ENCODE data around the gene CORIN.

CORIN gene

GRCh38 chr4:47831026-47831679, 6.7 kb downstream of the CORIN start:
- DNase-seq (ENCODE audit: low read depth): no peak

DNA sequence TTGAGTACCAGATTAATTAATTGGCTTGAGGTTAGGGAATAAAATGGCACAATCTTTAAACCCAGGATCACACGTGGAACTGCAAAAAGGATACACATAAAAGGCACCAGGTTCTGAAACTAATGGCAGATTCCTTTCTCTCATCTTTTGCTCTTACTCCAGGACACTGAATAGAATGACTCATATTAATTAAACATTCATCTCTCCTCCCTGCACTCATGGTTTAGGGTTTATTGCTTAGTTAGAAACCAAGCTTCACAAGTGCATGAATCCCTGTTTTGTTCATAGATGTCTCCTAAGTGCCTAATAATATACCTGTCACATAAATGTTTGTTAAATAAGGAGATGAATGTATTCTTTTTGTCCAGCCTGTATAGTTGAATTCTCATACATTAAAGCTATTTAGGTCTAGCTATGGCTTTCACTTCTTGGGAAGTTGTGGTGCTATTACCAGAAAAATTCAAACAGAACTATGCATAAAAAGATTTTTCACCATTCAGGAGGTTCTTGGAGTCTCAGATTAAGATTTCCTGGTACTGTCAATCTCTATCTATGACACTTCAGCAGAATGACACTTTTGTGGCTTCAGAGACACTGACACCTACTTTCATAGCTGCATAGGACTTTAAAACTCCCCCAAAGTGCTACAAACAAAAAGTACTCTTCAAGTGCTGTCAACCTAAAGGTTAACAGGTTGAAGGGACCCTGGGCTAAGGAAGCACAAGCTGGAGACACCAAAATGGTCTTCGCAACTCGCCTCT, 7.4 kb downstream of the CORIN start:
- DNase-seq (ENCODE audit: low read depth): no peak

GRCh38 chr4:47829438-47829837, 8.4 kb downstream of the CORIN start:
- no peak for DNase-seq (ENCODE audit: low read depth)

GRCh38 chr4:47827343-47828047, 10.4 kb downstream of the CORIN start:
- no peak for DNase-seq (ENCODE audit: low read depth)

- no peak for DNase-seq (ENCODE audit: low read depth)
These were observed 13.0 kb downstream of the CORIN start for GRCh38 chr4:47824840-47825239.

GRCh38 chr4:47819178-47819577, 18.7 kb downstream of the CORIN start:
- DNase-seq (ENCODE audit: low read depth): no peak

GRCh38 chr4:47817275-47817674, 20.6 kb downstream of the CORIN start:
- no peak for DNase-seq (ENCODE audit: low read depth)

- no peak for DNase-seq (ENCODE audit: low read depth)
These were observed 21.1 kb downstream of the CORIN start for GRCh38 chr4:47816748-47817147.

GRCh38 chr4:47814618-47815295, 23.1 kb downstream of the CORIN start:
- DNase-seq (ENCODE audit: low read depth): no peak

DNA sequence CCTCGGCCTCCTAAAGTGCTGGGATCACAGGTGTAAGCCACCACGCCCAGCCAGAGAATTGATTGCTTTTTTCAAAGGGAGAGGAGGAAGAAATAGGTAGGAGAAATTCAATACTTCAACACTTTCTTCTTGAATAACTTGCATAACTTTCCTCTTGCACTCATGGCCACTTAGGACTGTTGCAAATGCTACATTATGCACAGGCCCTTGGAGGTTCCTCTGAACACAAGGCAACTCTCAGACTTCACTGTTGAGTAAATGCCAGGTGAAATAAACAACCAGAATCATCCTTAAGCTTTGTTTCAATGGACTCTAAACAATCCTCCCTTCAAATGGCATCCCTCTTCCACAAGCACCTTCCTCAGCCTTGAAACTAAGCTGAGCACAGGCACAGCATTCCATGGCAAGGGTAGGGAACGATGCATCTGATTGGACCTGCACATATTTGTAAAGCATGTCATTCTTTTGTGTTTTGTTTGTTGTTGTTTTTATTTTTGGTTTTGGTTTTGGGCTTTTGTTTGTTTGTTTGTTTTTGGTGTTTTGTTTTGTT, 28.1 kb downstream of the CORIN start:
- DNase-seq (ENCODE audit: low read depth): no peak

DNA sequence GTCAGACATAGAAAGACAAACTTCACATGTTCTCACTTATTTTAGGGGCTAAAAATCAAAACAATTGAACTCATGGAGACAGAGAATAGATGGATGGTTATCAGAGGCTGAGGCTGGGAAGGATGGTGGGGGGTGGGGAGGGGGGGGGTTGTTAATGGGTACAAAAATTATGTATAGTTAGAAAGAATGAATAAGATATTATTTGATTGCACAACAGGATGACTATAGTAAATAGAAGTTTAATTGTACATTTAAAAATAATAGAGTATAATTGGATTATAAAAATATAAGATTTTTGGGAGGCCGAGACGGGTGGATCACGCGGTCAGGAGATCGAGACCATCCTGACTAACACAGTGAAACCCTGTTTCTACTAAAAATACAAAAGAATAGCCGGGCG, 33.3 kb downstream of the CORIN start:
- no peak for DNase-seq (ENCODE audit: low read depth)

DNA sequence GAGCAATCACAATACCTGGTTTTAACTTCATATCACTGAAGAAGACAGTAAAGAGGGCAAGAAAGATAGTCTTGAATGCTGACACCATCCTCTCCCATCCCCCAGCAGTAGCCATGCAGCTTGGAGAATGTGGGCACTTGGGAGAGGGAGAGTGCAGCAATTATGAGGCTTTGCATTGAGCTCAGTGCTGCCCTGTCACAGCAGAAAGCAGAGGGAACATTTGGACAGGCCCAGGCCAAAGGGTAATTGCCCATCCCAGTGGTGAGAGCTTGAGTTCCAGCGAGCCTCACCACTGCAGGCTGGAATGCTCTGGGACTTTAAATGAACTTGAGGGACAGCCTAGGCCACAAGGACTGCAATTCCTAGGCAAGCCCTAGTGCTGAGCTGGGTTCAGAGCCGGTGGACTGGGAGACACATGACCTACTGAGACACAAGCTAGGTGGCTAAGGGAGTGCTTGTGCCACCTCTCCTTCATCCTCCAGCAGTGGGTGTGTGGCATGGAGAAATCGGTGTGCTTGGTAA, 36.3 kb downstream of the CORIN start:
- DNase-seq (ENCODE audit: low read depth): no peak

- DNase-seq (ENCODE audit: low read depth): no peak
These were observed 39.7 kb downstream of the CORIN start for GRCh38 chr4:47798165-47798564.

- no peak for DNase-seq (ENCODE audit: low read depth)
These were observed 45.9 kb downstream of the CORIN start for GRCh38 chr4:47791965-47792364.

DNA sequence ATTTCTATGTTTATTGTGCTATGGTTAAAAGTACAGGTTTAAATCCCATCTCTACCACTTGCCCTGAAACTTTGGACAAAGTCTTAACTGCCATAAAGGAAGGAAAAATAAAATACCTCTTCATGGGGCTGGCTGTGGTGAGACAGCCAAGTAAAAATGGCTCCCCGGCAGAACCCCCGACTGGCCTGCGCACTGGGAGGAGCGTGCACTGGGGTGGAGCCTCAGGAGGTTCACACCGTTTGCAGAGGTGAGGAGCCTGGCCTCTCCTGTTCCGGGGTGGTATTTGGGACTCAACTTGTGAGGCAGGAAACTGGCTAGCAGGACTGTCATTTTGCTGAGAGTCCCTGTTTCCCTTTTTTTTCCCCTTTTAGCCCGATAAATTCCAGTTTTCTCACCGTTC, 47.8 kb downstream of the CORIN start:
- DNase-seq (ENCODE audit: low read depth): no peak

- DNase-seq (ENCODE audit: low read depth): no peak
These were observed 49.7 kb downstream of the CORIN start for GRCh38 chr4:47788126-47788525.

DNA sequence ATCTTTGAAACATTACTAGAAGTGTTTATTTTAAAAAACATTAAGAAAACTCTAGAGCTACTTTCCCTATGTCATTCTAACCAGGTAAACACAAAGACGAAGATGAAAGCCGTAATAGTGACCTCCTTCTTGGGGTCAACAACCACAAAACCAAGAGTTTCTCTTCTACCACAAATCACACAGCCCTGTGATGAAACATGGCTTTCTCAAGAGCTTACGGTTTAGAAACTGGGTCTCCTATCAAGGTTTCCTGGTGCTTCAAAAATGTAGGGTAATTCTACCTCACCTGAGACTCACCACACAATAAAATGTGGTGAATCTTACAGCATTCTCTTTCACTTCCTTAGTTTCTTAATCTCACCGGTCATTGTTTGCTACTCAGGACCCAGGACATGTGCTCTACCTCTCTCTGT, 50.9 kb downstream of the CORIN start:
- no peak for DNase-seq (ENCODE audit: low read depth)

- DNase-seq (ENCODE audit: low read depth): no peak
These were observed 52.7 kb downstream of the CORIN start for GRCh38 chr4:47785153-47785552.

DNA sequence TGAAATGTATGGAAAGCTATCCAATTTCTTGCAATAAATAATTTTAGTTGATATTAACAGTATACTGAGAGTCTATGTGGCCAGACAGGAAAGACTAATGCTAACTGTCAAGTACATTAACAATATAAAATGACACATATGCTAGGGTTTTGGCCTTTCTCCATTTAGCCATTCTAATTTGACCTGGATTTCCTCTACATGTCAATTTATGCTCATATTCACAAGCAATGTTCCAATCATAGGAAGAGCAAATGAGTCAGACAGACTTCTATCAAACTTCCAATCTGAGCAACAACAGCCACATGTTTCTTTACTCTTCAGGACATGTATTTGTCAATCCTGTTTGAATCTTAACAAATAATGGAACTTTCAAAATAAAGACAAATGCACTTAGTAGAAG, 53.6 kb downstream of the CORIN start:
- DNase-seq (ENCODE audit: low read depth): no peak

DNA sequence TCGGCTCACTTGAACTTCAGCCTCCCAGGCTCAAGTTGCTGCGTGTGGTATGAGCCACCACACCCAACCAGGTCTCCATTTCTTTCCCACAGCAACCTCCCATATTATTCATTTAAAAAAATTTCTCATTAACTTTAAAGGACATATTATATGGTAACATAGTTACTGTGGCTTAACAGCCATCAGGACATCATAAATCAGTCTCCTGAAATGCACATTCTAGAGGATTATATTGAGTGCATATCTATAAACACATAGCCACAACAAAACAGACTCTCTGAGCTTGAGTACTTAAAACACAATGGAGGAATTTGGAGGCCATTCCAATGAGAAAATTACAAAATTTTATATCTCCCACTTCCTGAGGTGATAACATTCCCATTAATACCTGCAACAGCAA, 61.5 kb downstream of the CORIN start:
- no peak for DNase-seq (ENCODE audit: low read depth)

- no peak for DNase-seq (ENCODE audit: low read depth)
These were observed 63.8 kb downstream of the CORIN start for GRCh38 chr4:47774079-47774478.

DNA sequence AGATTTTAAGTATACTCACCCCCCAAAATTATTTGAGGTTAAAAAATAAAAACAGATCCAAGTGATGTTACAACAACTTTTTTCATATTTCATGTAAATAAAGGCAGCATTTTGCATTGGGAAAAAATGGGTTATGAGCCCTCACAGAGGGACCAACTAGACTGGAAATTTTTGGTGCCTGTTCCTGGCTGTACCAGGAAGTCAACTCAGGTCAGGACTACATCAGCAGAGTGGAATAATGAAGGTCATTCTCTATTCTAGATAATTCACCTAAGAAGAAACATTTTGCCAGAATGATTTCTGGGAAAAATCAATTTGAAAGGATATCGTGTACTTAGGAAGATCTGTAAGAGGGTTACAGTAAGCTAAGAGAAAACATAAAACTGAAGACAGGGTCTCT, 66.8 kb downstream of the CORIN start:
- no peak for DNase-seq (ENCODE audit: low read depth)
